ENCODE results near the gene SLC12A7.
A peak's percentile ranks its signal among the peaks of the same experiment; 100 is the strongest.
"Not testable (repeated sequence)": the region's sequence is repeated elsewhere in the genome, so short reads cannot be mapped to it uniquely, and the experiment has no call there.

Gene SLC12A7

GRCh38 chr5:1001406-1002270 is 110.2 kb downstream of the SLC12A7 start:
- DNase-seq, result peak; percentile 85

DNA sequence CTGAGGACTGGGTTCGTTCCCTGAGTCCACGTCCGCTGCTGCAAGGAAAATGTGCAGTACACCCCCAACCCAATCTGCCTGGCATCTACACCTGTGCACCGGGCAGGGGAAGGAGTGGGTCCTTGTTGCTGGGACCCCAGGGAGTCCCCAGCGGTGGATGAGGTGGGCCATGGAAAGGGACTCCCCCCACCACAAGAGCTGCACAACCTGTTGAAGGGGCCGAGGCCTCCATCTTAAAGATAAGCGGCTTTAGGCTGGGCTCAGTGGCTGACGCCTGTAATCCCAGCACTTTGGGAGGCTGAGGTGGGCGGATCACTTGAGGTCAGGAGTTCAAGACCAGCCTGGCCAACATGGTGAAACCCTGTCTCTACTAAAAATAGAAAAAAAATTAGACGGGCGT is 111.0 kb downstream of the SLC12A7 start:
- not testable (repeated sequence) for DNase-seq
